Stimulated activated CD8-positive, alpha-beta memory T cell treated with anti-CD3 and anti-CD28 coated beads, Interleukin-15, amount 100 ng/mL, for 24 hours (primary cell): ENCODE data around the gene CLDN4.

Experiments
- DNase-seq: peaks from one replicate; pipeline ENCODE4 v3.0.0-alpha.2; 2020; ENCODE audit warnings: low read depth

The CLDN4 gene

DNA sequence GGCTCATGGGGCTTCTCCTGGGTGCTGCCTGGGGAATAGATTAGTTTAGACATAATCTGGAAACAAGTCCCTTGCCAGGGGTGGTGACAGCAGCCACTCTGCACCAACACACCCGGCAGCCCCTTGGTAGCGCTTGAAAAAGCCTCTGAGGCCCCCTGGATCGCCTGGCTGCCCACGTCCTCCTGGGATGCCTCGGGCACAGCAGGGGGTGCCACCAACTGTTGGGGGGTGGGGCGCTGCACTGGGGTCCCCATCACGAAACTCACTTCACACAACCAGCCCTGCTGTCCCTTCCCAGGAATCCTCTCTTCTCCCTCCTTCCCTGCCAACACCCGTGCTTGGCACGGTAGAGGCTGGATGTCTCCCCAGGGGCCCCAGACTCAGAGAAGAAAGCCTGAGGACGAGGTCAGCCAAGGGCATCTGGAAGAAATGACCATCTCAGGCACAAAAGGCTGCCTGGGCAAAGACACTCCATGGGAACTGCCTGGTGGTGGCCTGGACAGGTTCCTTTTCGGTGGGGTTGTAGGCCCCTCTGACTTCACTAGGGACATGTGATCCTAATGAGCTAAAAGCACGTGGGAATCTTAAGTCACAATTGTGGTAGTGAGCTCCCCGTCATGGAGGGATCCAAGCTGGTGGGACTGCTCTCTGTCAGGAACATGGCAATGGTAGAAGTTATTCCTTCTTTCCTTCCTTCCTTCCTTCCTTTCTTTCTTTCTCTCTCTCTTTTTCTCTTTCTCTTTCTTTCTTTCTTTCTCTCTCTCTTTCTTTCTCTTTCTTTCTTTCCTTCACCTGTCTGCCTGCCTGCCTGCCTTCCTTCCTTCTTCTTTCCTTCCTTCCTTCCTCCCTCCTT is 41.5 kb downstream of the CLDN4 start:
- DNase-seq = no peak

GRCh38 chr7:73876361-73876760 is 45.6 kb downstream of the CLDN4 start:
- DNase-seq = no peak

- DNase-seq = no peak
Measured at GRCh38 chr7:73876973-73877372, 46.2 kb downstream of the CLDN4 start.

GRCh38 chr7:73879977-73880681 is 49.3 kb downstream of the CLDN4 start:
- no peak for DNase-seq

- no peak for DNase-seq
Measured at GRCh38 chr7:73880755-73881328, 50.0 kb downstream of the CLDN4 start.

DNA sequence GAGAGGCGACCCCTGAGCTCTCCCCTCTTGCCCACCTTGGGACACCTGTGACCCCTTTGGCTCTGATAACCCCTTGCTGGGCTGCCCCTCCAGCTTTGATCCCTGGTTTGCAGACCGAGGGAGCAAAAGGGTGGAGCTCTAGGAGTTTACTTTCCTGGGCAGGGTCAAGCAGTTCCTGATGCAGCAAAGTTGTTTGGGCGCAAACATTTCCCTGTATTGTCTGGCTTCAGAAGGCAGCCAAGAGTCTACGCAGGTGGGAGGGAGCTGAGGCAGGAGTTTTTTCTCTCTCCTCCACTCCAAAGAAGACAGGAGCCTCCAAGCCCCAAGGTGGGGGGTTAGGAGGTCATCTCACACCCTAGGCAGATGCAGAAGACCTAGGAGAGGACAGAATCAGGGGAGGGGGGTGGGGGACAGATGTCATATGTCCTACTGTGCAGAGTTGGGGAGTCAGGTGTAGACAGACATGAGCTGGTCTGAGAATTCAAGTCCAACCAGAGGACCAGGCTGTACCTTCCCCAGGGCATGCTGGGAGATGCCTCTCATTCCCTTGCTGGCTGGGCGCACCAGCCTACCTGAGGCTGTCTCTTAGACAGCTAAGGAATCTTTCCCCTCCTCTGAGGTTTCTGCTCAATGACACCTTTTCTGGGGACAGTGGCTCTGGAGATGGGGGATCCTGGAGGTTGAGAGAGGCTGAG is 50.7 kb downstream of the CLDN4 start:
- no peak for DNase-seq

DNA sequence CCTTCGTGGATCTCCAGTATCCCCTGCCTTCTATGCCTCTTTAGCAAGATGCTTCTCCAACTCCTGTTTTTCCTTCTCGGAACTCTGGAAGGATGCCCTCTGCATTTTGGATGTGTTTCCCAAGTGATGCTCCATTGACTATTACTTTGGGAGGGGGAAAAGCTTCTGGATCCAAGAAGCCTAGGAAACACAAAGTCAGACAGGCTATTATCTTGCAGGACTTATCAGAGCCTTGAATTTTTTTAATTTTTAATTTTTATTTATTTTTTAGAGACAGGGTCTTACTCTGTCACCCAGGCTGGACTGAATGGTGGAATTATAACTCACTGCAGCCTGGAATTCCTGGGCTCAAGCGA is 51.2 kb downstream of the CLDN4 start:
- no peak for DNase-seq
